ENCODE data around the gene KDM2B. TPM values are rescaled to one million over a fixed set of nuclear protein-coding genes. Genes with fewer than 3 reads are reported as not detected.

KDM2B gene
- total RNA-seq, 4 donors from 2014 or later = 14.8 to 27.0 (median 16.7) TPM

DNA sequence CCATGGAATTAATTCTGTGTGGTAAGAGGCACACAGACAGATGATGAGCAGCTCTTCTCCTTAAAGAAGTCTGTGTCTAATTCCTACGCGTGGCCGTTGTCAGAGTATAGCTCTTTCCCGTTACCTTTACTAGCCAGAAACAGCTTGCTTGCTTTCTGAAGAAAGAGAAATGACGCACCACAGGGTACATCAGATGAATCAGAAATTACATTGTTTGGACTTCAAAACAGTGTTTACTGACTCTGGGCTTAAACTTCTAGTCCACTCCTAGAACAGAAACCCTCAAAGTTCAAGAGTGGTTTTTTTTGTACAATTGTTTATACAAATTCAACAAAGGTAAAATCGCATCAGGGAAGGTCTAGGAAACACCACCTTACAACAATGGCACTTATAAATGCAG, 151.9 kb downstream of the KDM2B start:
- ATAC-seq (ENCODE audit: low FRiP score) = no peak
- no peak for DNase-seq (ENCODE audit: low spot score)
- TF ChIP-seq, protein P1, sequence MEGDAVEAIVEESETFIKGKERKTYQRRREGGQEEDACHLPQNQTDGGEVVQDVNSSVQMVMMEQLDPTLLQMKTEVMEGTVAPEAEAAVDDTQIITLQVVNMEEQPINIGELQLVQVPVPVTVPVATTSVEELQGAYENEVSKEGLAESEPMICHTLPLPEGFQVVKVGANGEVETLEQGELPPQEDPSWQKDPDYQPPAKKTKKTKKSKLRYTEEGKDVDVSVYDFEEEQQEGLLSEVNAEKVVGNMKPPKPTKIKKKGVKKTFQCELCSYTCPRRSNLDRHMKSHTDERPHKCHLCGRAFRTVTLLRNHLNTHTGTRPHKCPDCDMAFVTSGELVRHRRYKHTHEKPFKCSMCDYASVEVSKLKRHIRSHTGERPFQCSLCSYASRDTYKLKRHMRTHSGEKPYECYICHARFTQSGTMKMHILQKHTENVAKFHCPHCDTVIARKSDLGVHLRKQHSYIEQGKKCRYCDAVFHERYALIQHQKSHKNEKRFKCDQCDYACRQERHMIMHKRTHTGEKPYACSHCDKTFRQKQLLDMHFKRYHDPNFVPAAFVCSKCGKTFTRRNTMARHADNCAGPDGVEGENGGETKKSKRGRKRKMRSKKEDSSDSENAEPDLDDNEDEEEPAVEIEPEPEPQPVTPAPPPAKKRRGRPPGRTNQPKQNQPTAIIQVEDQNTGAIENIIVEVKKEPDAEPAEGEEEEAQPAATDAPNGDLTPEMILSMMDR (IDR thresholded peaks at IDR 0.05) = no peak

DNA sequence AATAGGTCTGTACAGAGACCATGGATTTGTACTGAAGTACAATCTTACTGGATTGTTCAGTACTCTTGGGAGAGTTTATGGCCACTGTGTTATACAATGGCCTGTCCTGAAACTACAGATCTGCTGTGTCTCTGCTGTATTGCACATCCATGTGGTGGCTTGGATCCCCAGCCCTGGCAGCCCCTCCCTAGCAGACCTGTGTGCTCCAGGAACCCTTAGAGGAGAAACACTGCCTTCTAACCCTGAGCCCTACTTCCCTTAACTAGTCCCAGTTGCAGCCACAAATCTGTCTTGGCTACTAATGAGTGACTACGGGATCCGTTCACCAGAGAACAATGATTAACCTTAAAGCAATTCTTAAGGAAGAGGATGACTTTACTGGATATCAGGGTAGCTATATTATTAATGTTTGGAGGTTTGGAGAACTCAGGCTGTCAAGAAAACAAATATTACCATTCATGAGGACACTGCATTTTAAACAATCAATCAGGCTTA, 153.2 kb downstream of the KDM2B start:
- TF ChIP-seq, protein P1 (IDR thresholded peaks at IDR 0.05) = no peak
- no peak for ATAC-seq (ENCODE audit: low FRiP score)
- no peak for DNase-seq (ENCODE audit: low spot score)

DNA sequence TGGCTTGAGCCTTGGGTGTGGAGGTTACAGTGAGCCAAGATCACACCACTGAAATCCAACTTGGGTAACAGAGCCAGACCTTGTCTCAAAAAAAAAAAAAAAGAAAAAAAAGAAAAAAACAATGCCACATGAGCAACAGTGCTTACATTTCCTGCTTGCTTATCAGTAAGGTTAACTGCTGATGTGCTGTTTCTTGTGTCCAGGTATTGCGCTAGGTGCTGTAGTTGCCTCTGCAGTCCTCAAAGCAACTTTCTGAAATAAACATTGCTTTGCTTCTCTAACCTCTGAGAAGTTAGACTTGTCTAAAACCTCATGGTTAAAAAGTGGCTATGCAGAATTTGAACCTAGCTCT, 156.2 kb downstream of the KDM2B start:
- DNase-seq (ENCODE audit: low spot score) (no peak), ATAC-seq (ENCODE audit: low FRiP score) (no peak)
- TF ChIP-seq, protein P1 (IDR thresholded peaks at IDR 0.05) = no peak

DNA sequence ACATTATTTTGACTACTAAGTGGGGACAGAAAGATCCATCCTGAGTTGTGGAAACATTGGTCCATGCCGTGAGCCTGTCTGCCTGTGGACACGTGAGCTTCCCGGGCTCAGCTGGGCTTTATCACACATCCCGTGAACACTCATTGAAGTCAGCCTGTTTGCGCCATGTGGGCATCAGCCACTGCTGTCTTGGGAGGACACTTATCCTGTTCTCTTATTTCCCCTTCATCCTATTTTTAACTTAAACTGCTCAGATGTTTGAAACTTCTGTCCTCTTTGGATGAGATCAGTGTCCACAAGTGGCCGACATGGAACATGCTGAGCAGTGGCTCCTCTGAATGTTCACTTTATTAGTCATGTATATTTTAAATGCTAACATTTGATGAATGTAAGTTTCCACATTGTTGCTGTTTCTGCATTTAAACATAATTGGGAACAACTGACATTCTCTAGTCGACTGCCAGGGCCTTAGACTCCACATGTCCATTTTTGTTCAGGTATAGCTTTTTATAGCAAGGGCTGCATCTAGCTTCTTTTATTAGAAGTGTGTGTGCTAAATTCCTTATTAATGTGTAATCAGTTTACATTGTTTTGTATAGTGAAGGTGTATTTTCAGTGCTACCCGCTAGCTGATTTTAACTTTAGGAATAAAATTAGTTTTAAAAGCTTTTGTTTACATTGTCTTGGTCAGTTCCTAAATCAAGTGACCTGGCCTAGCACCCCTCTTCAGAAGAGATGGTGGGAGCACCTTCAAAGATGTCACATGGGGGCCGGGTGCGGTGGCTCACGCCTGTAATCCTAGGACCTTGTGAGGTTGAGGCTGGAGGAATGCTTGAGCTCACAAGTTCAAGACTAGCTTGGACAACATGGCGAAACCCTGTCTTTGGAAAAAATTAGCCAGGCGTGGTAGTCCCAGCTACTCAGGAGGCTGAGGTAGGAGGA, 156.9 kb downstream of the KDM2B start:
- TF ChIP-seq, protein P1 (IDR thresholded peaks at IDR 0.05) = no peak
- ATAC-seq (ENCODE audit: low FRiP score) (no peak), DNase-seq (ENCODE audit: low spot score) (no peak)

DNA sequence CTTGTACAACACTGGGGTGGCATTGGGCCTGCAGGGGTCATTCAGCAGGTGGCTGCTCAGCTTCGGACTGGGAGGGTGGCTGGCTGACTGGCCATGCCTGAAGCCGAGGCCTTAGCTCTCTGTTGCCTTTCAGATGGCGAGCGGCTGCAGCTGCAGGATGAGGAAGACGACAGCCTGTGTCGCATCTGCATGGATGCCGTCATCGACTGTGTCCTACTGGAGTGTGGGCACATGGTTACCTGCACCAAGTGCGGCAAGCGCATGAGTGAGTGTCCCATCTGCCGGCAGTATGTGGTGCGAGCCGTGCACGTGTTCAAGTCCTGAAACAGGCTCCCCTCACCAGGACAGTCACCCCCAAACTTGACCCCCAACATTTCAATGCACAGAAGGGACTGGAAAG, 157.6 kb downstream of the KDM2B start:
- ATAC-seq (ENCODE audit: low FRiP score) (no peak), DNase-seq (ENCODE audit: low spot score) (no peak)
- TF ChIP-seq, protein P1 (IDR thresholded peaks at IDR 0.05) = no peak

DNA sequence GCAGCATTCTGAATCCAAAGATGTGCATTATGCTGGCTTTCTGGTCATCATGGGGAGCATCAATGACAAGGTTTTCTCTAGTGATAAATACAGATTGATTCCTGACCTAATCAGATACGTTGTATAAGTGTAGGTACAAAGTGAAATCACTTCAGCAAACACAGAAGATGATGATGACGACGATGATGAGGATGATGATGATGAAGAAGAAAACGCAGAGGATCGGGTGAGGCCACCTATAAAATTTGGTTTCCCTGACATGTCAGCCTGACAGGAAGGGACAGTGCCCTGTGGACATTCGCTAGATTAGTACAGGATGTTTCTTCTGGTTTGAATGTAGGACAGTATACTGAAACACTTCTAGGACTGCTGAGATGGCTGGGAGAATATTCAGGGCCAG, 160.7 kb downstream of the KDM2B start:
- DNase-seq (ENCODE audit: low spot score) (no peak), ATAC-seq (ENCODE audit: low FRiP score) (no peak)
- TF ChIP-seq, protein P1 (IDR thresholded peaks at IDR 0.05) = no peak

DNA sequence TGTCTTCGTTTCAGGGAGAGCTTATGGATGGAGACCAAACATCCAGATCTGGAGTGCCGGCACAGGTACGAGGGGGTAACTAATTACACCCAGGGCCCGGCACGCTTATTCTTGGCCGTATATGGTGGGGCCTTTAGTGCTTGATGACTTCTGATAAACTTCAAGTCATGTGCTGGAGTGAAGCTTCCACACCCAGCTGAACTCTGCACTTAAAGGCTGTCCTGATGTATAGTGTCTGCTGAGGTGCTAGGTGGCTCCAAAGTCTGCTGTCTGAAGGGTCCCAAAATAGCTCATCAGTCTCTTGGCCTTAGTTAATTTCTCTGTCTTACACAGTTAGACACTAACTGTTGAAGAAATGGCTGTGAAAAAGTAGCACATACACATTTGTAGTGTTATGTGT, 163.0 kb downstream of the KDM2B start:
- TF ChIP-seq, protein P1 (IDR thresholded peaks at IDR 0.05) = no peak
- ATAC-seq (ENCODE audit: low FRiP score) = no peak
- DNase-seq (ENCODE audit: low spot score) = no peak

Measured in omental fat pad (tissue), 4 donors.